Brain microvascular endothelial cell (primary cell): ENCODE results near the gene FCHSD2.
"Not testable (repeated sequence)": the region's sequence is repeated elsewhere in the genome, so short reads cannot be mapped to it uniquely, and the experiment has no call there.

Experiments
- DNase-seq: peaks from one replicate; pipeline ENCODE4 v3.0.0-alpha.2; 2020
- H3K27ac ChIP-seq: fragments of 250-450 bp; sonication (Bioruptor Pico); 2 replicates; pipeline ENCODE4 v1.5.1; 2020; ENCODE audit warnings: mild to moderate bottlenecking, moderate library complexity
- H3K27me3 ChIP-seq: fragments of 250-450 bp; sonication (Bioruptor Pico); replicated peaks from 2 replicates; pipeline ENCODE4 v1.5.1; 2020; ENCODE audit warnings: mild to moderate bottlenecking
- H3K36me3 ChIP-seq: fragments of 250-450 bp; sonication (Bioruptor Pico); replicated peaks from 2 replicates; pipeline ENCODE4 v1.5.1; 2020; ENCODE audit warnings: mild to moderate bottlenecking
- H3K4me3 ChIP-seq: 2 replicates; pipeline ENCODE4 v1.5.1; 2011; ENCODE audit warnings: low read depth, mild to moderate bottlenecking, control low read depth, low read length, moderate library complexity
- in situ Hi-C: cut with HindIII; loops from 2 replicates; pipeline ENCODE4 v1.10.0; 2017; ENCODE audit warnings: low sequenced_read_pairs, low pct_ligation_motif_present
- TF ChIP-seq, protein P1 (sequence below): IDR thresholded peaks from 2 replicates; pipeline ENCODE4 v1.5.1; 2011; ENCODE audit warnings: low read depth, mild to moderate bottlenecking, moderate library complexity, low read length, control low read depth, inconsistent platforms; ENCODE audit errors: missing control alignments

FCHSD2 gene

DNA sequence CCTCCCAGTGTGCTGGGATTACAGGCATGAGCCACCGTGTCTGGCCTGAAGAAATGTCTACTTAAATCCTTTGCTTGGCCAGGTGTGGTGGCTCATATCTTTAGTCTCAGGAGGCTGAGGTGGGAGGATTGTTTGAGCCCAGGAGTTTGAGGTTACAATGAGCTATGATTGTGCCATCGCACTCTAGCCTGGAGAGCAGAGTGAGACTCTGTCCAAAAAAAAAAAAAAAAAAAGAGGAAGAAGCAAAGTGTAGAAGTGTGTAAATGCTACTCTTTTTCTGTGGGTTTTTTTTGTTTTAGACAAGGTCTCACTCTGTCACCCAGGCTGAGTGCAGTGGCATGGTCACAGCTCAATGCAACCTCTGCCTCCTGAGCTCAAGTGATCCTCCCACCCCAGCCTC lies 334.3 kb downstream of the FCHSD2 start:
- TF ChIP-seq, protein P1, sequence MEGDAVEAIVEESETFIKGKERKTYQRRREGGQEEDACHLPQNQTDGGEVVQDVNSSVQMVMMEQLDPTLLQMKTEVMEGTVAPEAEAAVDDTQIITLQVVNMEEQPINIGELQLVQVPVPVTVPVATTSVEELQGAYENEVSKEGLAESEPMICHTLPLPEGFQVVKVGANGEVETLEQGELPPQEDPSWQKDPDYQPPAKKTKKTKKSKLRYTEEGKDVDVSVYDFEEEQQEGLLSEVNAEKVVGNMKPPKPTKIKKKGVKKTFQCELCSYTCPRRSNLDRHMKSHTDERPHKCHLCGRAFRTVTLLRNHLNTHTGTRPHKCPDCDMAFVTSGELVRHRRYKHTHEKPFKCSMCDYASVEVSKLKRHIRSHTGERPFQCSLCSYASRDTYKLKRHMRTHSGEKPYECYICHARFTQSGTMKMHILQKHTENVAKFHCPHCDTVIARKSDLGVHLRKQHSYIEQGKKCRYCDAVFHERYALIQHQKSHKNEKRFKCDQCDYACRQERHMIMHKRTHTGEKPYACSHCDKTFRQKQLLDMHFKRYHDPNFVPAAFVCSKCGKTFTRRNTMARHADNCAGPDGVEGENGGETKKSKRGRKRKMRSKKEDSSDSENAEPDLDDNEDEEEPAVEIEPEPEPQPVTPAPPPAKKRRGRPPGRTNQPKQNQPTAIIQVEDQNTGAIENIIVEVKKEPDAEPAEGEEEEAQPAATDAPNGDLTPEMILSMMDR: no peak
- Histone ChIP-seq H3K4me3 (no peak overlapping the region), H3K27ac (no peak overlapping the region), H3K27me3 (no peaks in the 10 kb centered on the region), H3K36me3 (peaks cover 4% of the 10 kb centered on the region)
- in situ Hi-C loops: no loop called here
- no peak for DNase-seq

DNA sequence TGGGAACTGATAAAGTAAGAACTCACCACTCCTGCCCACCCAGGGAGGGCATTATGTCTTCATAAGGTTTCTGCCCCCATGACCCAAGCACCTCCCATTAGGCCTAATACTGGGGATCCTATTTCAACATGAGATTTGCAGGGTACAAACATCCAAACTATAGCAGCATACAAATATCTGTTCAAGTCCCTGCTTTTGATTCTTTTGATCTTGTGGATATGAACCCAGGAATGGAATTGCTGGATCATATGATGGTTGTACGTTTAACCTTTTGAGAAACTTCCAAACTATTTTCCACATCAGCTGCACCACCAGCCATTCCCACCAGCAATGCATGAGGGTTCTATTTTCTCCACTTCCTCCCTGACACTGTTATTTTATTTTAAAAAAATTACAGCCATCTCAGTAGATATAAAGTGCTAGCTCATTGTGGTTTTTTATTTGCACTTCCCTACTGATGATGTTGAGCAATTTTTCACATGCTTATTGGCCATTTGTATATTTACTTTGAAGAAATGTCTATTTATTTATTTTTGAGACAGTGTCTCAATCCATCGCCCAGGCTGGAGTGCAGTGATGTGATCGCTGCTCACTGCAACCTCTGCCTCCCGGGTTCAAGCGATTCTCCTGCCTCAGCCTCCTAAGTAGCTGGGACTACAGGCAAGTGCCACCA lies 335.0 kb downstream of the FCHSD2 start:
- Histone ChIP-seq H3K27ac (peak overlapping the region; percentile 7), H3K36me3 (peaks cover 4% of the 10 kb centered on the region), H3K27me3 (no peaks in the 10 kb centered on the region), H3K4me3 (no peak overlapping the region)
- in situ Hi-C loops: no loop called here
- DNase-seq: no peak
- TF ChIP-seq, protein P1: no peak

DNA sequence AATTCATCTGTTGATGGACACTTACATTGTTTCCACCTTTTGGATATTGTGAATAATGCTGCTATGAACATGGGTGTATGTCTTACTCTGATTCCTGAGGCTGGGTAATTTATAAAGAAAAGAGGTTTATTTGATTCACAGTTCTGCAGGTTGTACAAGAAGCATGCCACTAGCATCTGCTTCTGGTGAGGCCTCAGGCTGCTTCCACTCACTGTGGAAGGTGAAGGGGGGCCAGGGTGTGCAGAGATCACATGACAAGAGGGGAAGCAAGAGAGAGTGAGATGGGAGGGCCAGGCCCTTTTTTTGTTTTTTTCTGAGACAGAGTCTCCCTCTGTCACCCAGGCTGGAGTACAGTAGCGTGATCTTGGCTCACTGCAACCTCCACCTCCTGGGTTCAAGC lies 335.7 kb downstream of the FCHSD2 start:
- in situ Hi-C loops, H3K4me3 ChIP-seq, H3K36me3 ChIP-seq, H3K27me3 ChIP-seq, H3K27ac ChIP-seq, DNase-seq: not testable (repeated sequence)

DNA sequence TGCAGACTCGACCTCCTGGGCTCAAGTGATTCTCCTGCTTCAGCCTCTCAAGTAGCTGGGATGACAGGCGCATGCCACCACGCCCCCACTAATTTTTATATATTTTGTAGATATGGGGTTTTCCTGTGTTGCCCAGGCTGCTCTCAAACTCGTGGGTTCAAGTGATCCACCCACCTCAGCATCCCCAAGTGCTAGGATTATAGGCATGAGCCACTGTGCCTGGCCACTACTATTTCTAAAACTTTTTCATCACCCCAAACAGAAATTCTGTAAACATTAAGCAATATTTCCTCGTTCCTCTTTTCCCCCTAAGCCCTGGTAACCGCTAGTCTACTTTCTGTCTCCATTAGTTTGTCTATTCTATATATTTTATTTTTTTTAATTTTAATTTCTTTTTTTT lies 336.9 kb downstream of the FCHSD2 start:
- DNase-seq: no peak
- H3K4me3 ChIP-seq: no peak overlapping the region
- H3K27ac ChIP-seq: no peak overlapping the region
- TF ChIP-seq, protein P1: no peak
- in situ Hi-C loops: no loop called here
- peaks cover 4% of the 10 kb centered on the region for H3K36me3 ChIP-seq
- H3K27me3 ChIP-seq: no peaks in the 10 kb centered on the region

DNA sequence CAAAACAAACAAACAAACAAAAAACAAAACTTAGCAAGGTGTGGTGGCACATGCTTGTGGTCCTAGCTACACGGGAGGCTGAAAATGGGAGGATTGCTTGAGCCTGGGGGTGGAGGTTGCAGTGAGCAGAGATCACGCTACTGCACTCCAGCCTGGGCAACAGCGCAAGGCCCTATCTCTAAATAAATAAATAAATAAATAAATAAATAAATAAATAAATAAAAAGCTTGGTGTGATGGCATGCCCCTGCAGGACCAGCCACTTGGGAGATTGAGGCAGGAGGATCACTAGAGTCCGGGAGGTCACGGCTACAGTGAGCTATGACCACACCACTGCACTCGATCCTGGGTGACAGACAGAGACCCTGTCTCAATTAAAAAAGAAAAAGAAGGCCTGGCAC lies 339.3 kb downstream of the FCHSD2 start:
- in situ Hi-C loops: no loop called here
- Histone ChIP-seq H3K27ac (no peak overlapping the region), H3K27me3 (no peaks in the 10 kb centered on the region), H3K4me3 (no peak overlapping the region), H3K36me3 (no peaks in the 10 kb centered on the region)
- DNase-seq: no peak
- TF ChIP-seq, protein P1: no peak

DNA sequence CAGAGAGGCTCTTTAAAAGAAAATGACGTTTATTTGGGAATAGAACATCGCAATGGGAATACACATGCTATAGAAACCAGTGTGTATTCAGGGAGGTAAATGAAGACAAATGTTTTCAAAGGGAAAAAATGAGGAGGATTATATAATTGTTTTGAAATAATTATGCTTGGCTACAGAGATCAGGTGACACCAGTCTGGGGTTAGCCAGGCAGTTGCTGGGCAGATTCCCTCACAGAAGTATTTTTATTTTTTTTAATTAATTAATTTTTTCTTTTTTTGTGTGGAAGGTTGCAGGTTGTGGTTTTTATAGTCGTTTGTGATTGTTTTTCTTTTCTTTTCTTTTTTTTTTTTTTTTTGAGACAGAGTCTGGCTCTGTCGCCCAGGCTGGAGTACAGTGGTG lies 342.7 kb downstream of the FCHSD2 start:
- TF ChIP-seq, protein P1: no peak
- Histone ChIP-seq H3K4me3 (no peak overlapping the region), H3K27me3 (no peaks in the 10 kb centered on the region), H3K27ac (no peak overlapping the region), H3K36me3 (no peaks in the 10 kb centered on the region)
- no peak for DNase-seq
- in situ Hi-C loops: no loop called here
